A673 (cell line): ENCODE measurements around the gene ASB17. TPM values are rescaled to one million over a fixed set of nuclear protein-coding genes. Genes with fewer than 3 reads are reported as not detected.

Experiments used
- Bru-seq: library from RNA; stranded (reverse); fragments of 400-500 nt; gene quantifications from one replicate; lab custom pipeline; 2021; lab: Mats Ljungman, UMichigan
- BruChase-seq, 2 experiments: library from RNA; stranded (reverse); fragments of 400-500 nt; gene quantifications; one replicate each; lab custom pipeline; 2021; lab: Mats Ljungman, UMichigan
- BruUV-seq: library from RNA; stranded (reverse); fragments of 400-500 nt; replicated peaks from 2 replicates; lab custom pipeline; 2021; lab: Mats Ljungman, UMichigan
- CTCF ChIA-PET: fragments of 300-600 bp; sonication (Branson Sonifier 250); formaldehyde crosslinking; loops from one replicate; lab custom pipeline; 2022; ENCODE audit warnings: antibody characterized with exemption; lab: Charles Lee
- POLR2A ChIA-PET: fragments of 300-600 bp; sonication (Branson Sonifier 250); formaldehyde crosslinking; loops from one replicate; lab custom pipeline; 2022; ENCODE audit warnings: antibody characterized with exemption; ENCODE audit not compliant: low non-redundant PET; lab: Charles Lee
- DNase-seq: peaks from one replicate; pipeline ENCODE4 v3.0.0-alpha.2; 2015; ENCODE audit warnings: low spot score
- H3K27ac ChIP-seq: fragments of 200-600 bp; sonication (generic); 2 replicates; pipeline ENCODE4 v1.5.1; 2016; ENCODE audit warnings: mixed run types, low read depth, mild to moderate bottlenecking, mixed read lengths, antibody characterized with exemption, low read length; ENCODE audit not compliant: poor library complexity, severe bottlenecking
- H3K27me3 ChIP-seq: fragments of 200-600 bp; sonication (generic); replicated peaks from 2 replicates; pipeline ENCODE4 v1.6.1; 2017; ENCODE audit warnings: mixed run types, low read depth, mild to moderate bottlenecking, mixed read lengths, antibody characterized with exemption, low read length; ENCODE audit not compliant: insufficient read depth, poor library complexity
- H3K36me3 ChIP-seq: fragments of 200-600 bp; sonication (generic); 2 replicates; pipeline ENCODE4 v1.6.1; 2016; ENCODE audit warnings: mixed run types, mild to moderate bottlenecking, mixed read lengths, antibody characterized with exemption, low read length; ENCODE audit not compliant: insufficient read depth, poor library complexity, severe bottlenecking
- H3K4me1 ChIP-seq: fragments of 200-600 bp; sonication (generic); 2 replicates; pipeline ENCODE4 v1.6.1; 2017; ENCODE audit warnings: mixed run types, mild to moderate bottlenecking, mixed read lengths, antibody characterized with exemption, low read length; ENCODE audit not compliant: insufficient read depth, poor library complexity, severe bottlenecking
- H3K4me3 ChIP-seq: fragments of 200-600 bp; sonication (generic); 2 replicates; pipeline ENCODE4 v1.5.1; 2016; ENCODE audit warnings: low read depth, mixed run types, mild to moderate bottlenecking, mixed read lengths, low read length; ENCODE audit not compliant: poor library complexity, severe bottlenecking
- H3K9me3 ChIP-seq: fragments of 200-600 bp; sonication (generic); 2 replicates; pipeline ENCODE4 v1.6.1; 2016; ENCODE audit warnings: mixed run types, low read depth, mild to moderate bottlenecking, mixed read lengths, antibody characterized with exemption, low read length; ENCODE audit not compliant: poor library complexity, severe bottlenecking
- EZH2 ChIP-seq: fragments of 200-600 bp; sonication (generic); IDR thresholded peaks from 2 replicates; pipeline ENCODE4 v1.6.1; 2017; ENCODE audit warnings: borderline replicate concordance, low read depth, mild to moderate bottlenecking, mixed read lengths, antibody characterized with exemption, low read length; ENCODE audit not compliant: poor library complexity, severe bottlenecking
- intact Hi-C: fragments of 100-400 bp; cut with micrococcal nuclease; formaldehyde crosslinking; loops from one replicate; pipeline ENCODE4 v1.10.0; 2022; ENCODE audit not compliant: unreplicated experiment
- long read RNA-seq: library from polyadenylated mRNA; stranded (forward); transcript quantifications from one replicate; pipeline ENCODE4 v2.0.0, GENCODE V29; 2022
- total RNA-seq: library from RNA; stranded (reverse); gene quantifications from 2 replicates; pipeline ENCODE4 v1.2.3, GENCODE V29; 2021
- TF ChIP-seq, protein P1 (sequence below): fragments of 300-800, 200-600 bp; sonication (generic); conservative IDR thresholded peaks from 2 replicates; pipeline ENCODE4 v1.5.1; 2017; ENCODE audit warnings: low read depth, mild to moderate bottlenecking, antibody characterized with exemption, low read length, moderate library complexity, mixed read lengths

Gene ASB17, protein sequence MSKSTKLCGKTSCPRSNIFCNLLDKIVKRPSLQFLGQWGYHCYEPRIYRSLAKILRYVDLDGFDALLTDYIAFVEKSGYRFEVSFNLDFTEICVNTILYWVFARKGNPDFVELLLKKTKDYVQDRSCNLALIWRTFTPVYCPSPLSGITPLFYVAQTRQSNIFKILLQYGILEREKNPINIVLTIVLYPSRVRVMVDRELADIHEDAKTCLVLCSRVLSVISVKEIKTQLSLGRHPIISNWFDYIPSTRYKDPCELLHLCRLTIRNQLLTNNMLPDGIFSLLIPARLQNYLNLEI
- total RNA-seq (not detected in 2 replicates), Bru-seq, nascent RNA (not detected), BruChase-seq, experiment 1, labeled RNA remaining after a 2-hour chase (not detected), BruChase-seq, experiment 2, labeled RNA remaining after a 6-hour chase (not detected)
- long read RNA-seq = 0 reads

DNA sequence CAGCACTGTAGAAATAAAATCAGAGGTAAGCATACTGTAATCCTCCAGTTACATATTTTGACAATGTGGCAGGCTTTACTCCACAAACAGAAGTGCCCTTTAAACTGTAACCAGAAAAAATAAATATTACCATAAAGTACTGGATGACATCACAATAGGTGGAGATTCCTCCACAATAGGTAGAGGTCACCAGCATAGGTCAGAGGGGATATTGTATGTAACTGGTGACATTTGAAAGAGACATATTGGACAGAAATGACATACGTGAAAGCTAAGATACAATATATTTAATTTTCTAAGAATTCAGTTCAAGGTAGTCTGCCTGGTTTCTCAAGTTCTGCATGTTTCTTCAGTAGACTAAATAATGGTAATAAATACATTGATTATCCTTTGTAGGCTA lies at the start of gene ASB17:
Gene ASB17 (minus strand): TSS at position 101 of the 400 bp plus-strand sequence. CDS start 113 bp downstream, outside the sequence.
- Histone ChIP-seq H3K4me3 (no peak within 1 kb of the TSS), H3K4me1 (no peaks in the 10 kb centered on the region), H3K27ac (no peak within 1 kb of the TSS), H3K36me3 (no peaks in the 10 kb centered on the region), H3K9me3 (no peaks in the 10 kb centered on the region), H3K27me3 (no peaks in the 10 kb centered on the region)
- ChIA-PET POLR2A (no interaction called here), CTCF (no interaction called here)
- TF ChIP-seq, protein P1, sequence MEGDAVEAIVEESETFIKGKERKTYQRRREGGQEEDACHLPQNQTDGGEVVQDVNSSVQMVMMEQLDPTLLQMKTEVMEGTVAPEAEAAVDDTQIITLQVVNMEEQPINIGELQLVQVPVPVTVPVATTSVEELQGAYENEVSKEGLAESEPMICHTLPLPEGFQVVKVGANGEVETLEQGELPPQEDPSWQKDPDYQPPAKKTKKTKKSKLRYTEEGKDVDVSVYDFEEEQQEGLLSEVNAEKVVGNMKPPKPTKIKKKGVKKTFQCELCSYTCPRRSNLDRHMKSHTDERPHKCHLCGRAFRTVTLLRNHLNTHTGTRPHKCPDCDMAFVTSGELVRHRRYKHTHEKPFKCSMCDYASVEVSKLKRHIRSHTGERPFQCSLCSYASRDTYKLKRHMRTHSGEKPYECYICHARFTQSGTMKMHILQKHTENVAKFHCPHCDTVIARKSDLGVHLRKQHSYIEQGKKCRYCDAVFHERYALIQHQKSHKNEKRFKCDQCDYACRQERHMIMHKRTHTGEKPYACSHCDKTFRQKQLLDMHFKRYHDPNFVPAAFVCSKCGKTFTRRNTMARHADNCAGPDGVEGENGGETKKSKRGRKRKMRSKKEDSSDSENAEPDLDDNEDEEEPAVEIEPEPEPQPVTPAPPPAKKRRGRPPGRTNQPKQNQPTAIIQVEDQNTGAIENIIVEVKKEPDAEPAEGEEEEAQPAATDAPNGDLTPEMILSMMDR = no peak
- TF ChIP-seq EZH2 = no peak
- no peak for DNase-seq
- intact Hi-C loops = no loop called here
- BruUV-seq = no TSS peak

DNA sequence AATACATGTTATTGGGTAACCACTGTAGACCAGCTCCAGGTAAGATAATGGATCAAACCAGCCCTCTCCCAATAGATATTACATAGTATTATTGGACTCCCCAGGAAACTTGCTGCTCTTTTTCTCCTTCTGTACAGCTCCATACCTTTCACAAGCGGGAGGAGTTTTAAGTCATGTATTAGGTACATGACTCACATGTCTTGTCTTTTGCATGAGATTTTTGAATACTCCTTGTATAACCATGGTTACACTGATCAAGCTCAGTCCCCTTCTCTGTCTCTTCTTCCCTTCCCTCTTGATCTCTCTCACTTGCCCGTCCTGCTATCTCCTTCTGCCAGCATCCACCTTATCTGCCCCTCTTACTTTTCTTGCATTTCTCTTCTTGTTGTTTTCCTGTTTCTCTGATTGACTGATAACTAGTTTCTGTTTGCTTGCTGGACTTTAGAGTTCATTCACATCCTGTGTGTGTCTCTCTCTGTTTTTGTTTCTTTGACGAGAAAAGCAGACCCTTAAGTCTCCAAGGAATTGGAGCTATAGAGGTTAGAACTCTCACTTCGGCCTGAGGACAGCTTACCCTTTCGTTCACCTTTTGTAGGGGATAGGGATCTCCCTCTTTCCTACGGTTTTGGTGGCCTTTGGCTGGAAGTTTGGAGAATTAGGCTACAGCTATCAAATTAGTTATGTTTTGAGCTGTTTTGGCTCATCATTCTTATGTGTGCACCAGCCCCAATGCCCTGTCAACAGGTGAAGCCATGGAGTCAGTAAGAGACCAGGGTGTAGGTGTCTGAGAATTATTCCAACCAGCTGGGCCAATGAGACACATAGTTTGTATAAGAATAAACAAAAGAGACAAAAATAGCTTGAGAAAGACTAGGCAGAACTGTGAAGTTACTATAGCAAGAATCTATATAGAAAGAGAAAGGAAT lies 49.0 kb upstream of the ASB17 start:
- POLR2A ChIA-PET = no interaction called here
- no peak for DNase-seq
- no peak overlapping the region for H3K27ac ChIP-seq
- no peaks in the 10 kb centered on the region for H3K4me1 ChIP-seq
- TF ChIP-seq, protein P1 = no peak
- BruUV-seq = no TSS peak
- no peaks in the 10 kb centered on the region for H3K36me3 ChIP-seq
- intact Hi-C loops = no loop called here
- no peaks in the 10 kb centered on the region for H3K9me3 ChIP-seq
- no peak overlapping the region for H3K4me3 ChIP-seq
- CTCF ChIA-PET = no interaction called here
- no peaks in the 10 kb centered on the region for H3K27me3 ChIP-seq

DNA sequence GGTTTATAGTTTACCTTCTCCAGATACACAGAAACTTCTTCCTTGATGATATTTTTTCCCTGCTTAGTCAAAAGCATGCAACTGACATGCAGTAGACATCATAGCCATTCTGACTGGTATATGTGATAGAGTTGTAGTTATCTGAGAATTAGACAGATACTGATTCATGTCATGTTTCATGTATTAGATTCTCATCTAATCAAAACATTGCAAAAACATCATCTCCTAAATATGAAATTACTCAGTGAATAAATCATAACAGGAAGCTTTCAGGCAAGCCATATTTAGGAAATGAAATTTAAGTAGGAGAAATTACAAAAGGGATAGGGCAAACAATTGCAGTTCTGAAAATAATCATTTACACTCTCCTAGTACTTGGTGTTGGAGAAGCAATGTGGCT lies 38.4 kb upstream of the ASB17 start:
- H3K27me3 ChIP-seq = no peaks in the 10 kb centered on the region
- no peak overlapping the region for H3K4me3 ChIP-seq
- DNase-seq = no peak
- TF ChIP-seq EZH2 = no peak
- TF ChIP-seq, protein P1 = no peak
- CTCF ChIA-PET = no interaction called here
- POLR2A ChIA-PET = no interaction called here
- H3K4me1 ChIP-seq = no peaks in the 10 kb centered on the region
- no peak overlapping the region for H3K27ac ChIP-seq
- no peaks in the 10 kb centered on the region for H3K9me3 ChIP-seq
- no peaks in the 10 kb centered on the region for H3K36me3 ChIP-seq
- intact Hi-C loops = no loop called here
- BruUV-seq = no TSS peak
